HG02981 (cell line): ENCODE data around the gene LLPH.
"Not testable (repeated sequence)": the region's sequence is repeated elsewhere in the genome, so short reads cannot be mapped to it uniquely, and the experiment has no call there.

ENCODE experiments used
- ATAC-seq: cut with Tn5 transposase; IDR thresholded peaks from one replicate; pipeline ENCODE4 v1.9.1; 2021; ENCODE audit warnings: mild to moderate bottlenecking, moderate library complexity; ENCODE audit not compliant: unreplicated experiment

Gene LLPH

GRCh38 chr12:66130267-66131066 lies at the start of gene LLPH:
LLPH (minus strand) TSS chr12:66130750; CDS start chr12:66129106, 1,644 bp downstream.
- peak; percentile 98 for ATAC-seq

- no peak for ATAC-seq
These were observed 45.8 kb upstream of the LLPH start for GRCh38 chr12:66176105-66176900.

DNA sequence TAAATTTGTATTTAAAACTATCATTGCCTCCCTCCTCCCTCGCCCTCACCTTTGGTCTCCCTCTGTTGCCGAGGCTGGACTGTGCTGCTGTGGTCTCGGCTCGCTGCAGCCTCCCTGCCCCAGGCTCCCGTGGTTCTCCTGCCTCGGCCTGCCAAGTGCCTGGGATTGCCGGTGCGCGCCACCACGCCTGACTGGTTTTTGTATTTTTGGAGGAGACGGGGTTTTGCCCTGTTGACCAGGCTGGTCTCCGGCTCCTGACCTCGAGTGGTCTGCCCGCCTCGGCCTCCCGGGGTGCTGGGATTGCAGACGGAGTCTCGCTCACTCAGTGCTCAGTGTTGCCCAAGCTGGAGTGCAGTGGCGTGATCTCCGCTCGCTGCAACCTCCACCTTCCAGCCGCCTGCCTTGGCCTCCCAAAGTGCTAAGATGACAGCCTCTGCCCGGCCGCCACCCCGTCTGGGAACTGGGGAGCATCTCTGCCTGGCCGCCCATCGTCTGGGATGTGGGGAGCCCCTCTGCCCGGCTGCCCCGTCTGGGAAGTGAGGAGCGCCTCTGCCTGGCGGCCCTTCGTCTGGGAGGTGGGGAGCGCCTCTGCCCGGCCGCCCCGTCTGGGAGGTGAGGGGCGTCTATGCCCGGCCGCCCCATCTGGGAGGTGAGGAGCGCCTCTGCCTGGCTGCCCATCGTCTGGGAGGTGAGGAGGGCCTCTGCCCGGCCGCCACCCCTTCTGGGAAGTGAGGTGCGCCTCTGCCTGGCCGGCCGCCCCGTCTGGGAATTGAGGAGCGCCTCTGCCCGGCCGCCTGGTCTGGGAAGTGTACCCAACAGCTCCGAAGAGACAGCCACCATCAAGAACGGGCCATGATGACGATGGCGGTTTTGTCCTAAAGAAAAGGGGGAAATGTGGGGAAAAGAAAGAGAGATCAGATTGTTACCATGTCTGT lies 44.1 kb upstream of the LLPH start:
- ATAC-seq = not testable (repeated sequence)

DNA sequence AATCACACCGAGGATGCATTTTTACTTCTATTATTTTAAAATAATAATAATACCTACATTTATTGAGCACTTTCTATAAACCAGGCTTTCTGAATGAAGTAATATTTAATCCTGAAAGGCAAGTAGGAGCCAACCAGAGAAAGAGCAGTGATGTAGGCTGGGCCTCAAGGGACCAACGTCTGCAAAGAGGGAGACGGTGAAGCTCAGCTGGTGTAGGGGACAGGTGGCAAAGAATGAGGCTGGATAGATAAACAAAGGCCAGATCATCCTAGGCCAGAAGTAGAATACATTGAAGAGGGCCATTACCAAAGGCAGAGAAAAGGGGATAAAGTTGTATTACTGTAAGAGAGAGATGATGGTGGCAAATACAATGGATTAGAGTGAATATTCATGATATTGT lies 40.1 kb upstream of the LLPH start:
- no peak for ATAC-seq

DNA sequence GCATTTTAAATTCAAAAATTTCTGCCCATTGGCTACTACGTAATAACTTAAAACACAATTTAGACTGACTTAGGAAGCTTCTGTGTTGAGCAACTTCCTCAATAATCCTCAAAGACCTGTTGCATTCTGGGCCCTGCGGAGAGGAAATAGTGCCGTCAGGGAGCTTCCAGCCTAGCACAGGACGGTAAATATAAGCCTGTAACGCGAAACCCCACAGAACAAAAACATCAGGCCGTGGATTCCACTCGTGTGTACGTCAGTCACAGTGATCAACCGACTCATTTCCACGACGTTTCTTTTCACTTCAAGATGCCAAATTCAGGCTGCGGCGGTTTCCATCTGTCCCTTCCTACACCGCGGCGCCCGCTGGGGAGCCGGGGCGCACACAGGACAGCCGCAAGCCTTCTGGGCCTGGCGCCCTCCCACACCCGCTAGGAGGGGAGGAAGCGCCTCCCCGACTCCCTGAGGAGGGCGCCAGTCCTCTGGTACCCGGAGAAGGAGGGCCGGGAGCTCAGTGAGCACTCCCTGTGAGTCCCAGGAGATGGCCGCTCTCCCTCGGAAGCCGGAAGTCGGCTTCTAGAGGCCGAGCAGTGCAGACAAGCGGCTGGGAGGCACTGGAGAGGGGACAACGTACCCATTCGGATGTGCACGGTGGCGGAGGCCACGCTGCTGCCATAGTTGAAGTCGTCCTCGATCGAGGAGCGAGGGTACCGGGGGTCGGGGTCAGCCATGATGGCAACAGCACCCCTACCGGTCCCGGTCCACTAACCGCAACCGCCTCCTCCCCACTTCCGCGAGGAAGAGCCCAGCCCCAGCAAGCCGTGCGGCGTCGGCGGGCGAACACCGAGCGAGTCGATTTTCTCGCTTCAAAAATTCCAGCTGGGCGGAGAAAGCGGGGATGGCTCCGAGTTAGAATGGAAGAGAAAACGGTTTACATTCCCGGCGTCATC lies 38.9 kb upstream of the LLPH start, which contains the start of gene TMBIM4:
TMBIM4 (minus strand) TSS at position 776 of the 950 bp plus-strand sequence; CDS start at position 731, 45 bp downstream.
- peak; percentile 79 for ATAC-seq

- ATAC-seq = no peak
These were observed 37.9 kb upstream of the LLPH start for GRCh38 chr12:66168410-66168809.

- no peak for ATAC-seq
These were observed 36.0 kb upstream of the LLPH start for GRCh38 chr12:66166561-66166960.

- no peak for ATAC-seq
These were observed 34.6 kb upstream of the LLPH start for GRCh38 chr12:66165141-66165540.

DNA sequence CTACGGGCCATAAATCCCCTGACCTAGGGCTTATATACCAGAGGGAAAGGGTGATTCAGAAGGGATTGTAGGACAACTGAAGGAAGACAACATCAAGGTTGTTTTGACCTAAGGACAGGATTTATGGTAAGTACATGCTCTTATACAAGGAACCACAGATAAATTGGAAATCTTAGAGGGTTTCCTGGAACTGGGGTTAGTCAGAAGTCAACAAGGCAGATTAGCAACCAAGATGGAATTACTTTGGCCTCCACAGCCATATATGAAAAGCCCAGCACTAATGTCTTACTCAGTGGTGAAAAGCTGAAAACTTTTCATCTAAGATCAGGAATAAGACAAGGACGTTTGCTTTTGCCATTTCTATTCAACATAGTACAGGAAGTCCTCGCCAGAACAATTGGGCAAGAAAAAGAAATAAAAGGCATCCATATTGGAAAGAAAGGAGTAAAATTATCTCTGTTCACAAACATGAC lies 33.8 kb upstream of the LLPH start:
- no peak for ATAC-seq

DNA sequence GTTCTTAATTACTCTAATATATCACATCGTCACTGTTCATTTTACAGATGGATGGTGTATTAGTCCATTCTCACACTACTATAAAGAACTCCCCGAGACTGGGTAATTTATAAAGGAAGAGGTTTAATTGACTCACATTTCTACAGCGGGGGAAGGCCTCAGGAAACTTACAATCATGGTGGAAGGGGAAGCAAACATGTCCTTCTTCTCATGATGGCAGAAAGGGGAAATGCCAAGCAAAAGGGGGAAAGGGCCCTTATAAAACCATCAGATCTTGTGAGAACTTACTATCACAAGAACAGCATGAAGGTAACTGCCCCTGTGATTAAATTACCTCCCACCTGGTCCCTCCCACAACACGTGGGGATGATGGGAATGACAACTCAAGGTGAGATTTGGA lies 32.7 kb upstream of the LLPH start:
- ATAC-seq = no peak

GRCh38 chr12:66162701-66163100 lies 32.2 kb upstream of the LLPH start:
- ATAC-seq = no peak

- no peak for ATAC-seq
These were observed 30.2 kb upstream of the LLPH start for GRCh38 chr12:66160704-66161103.

- ATAC-seq = no peak
These were observed 28.6 kb upstream of the LLPH start for GRCh38 chr12:66159123-66159522.

DNA sequence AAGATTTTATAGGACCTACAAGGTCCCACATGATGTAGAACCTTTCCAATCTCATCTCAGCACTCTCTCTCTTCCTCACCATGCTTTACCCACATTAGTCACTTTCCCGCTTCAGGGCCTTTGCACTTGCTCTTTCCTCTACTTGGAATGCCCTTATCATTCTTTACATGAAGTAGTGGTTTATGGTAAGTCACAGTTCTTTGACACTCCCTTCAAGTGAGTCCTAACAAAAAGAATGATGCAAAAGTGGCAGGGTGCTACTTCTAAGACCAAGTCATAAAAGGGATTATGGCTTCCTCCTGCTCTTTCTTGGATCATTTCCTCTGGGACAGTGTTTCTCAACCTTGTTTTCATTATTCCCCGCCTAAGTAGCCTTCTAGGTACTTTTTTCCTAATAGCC lies 26.1 kb upstream of the LLPH start:
- no peak for ATAC-seq

GRCh38 chr12:66154776-66155175 lies 24.2 kb upstream of the LLPH start:
- ATAC-seq = no peak

DNA sequence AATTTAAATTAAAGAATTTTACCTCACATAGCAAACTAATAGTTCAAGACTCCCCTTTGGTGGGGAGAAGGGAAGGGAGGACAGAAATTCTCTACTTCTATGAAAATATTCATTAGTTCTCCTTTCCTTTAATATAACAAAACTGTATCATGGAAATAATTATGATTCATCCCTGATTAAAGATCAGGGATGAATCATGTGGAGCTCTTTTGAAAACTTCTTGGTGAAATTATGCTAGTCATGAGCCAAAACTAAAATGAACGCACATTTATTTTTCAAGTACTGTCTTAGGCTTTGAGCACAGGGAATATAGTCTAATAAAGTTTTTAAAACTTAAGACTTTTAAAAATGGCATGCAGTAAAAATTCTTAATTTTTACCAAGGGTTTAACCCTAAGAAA lies 22.2 kb upstream of the LLPH start:
- no peak for ATAC-seq

- no peak for ATAC-seq
These were observed 19.3 kb upstream of the LLPH start for GRCh38 chr12:66149702-66150398.

GRCh38 chr12:66144791-66145754 lies 14.5 kb upstream of the LLPH start:
- peak; percentile 52 for ATAC-seq
